Neural cell (in vitro differentiated cells): ENCODE data around the gene PARD3B. TPM values are rescaled to one million over a fixed set of nuclear protein-coding genes. Genes with fewer than 3 reads are reported as not detected.

ENCODE experiments used
- H2AFZ ChIP-seq: fragments of 200-600, 300-800 bp; sonication (generic), shearing (Covaris generic); 2 replicates; pipeline ENCODE4 v1.6.0; 2014; ENCODE audit warnings: low read depth, mild to moderate bottlenecking, antibody characterized with exemption, low read length, moderate library complexity
- H3F3A ChIP-seq: fragments of 200-600 bp; shearing (Covaris generic); 2 replicates; pipeline ENCODE4 v1.6.1; 2016; ENCODE audit warnings: mild to moderate bottlenecking, moderate library complexity, mixed read lengths, antibody characterized with exemption, low read length; ENCODE audit not compliant: insufficient read depth, poor library complexity, severe bottlenecking
- H3K27ac ChIP-seq: fragments of 200-600, 300-800 bp; sonication (generic), shearing (Covaris generic); 2 replicates; pipeline ENCODE4 v1.5.1; 2014; ENCODE audit warnings: mild to moderate bottlenecking, low read length, moderate library complexity
- H3K27me3 ChIP-seq: fragments of 300-800, 200-600 bp; sonication (generic), shearing (Covaris generic); 2 replicates; pipeline ENCODE4 v1.6.0; 2014; ENCODE audit warnings: mild to moderate bottlenecking, low read depth, low read length, moderate library complexity; ENCODE audit not compliant: insufficient read depth
- H3K36me3 ChIP-seq: fragments of 300-800, 200-600 bp; sonication (generic), shearing (Covaris generic); 2 replicates; pipeline ENCODE4 v1.5.1; 2014; ENCODE audit warnings: mild to moderate bottlenecking, antibody characterized with exemption, low read length, moderate library complexity; ENCODE audit not compliant: insufficient read depth
- H3K4me2 ChIP-seq: fragments of 300-800, 200-600 bp; sonication (generic), shearing (Covaris generic); 2 replicates; pipeline ENCODE4 v1.6.0; 2014; ENCODE audit warnings: mild to moderate bottlenecking, low read length
- H3K4me3 ChIP-seq: fragments of 300-800, 200-600 bp; sonication (generic), shearing (Covaris generic); 2 replicates; pipeline ENCODE4 v1.5.1; 2014; ENCODE audit warnings: mild to moderate bottlenecking, low read length, moderate library complexity
- H3K79me2 ChIP-seq: fragments of 200-600 bp; shearing (Covaris generic); replicated peaks from 2 replicates; pipeline ENCODE4 v1.6.0; 2014; ENCODE audit warnings: mild to moderate bottlenecking, low read length, moderate library complexity; ENCODE audit not compliant: insufficient read depth
- H3K9ac ChIP-seq: fragments of 300-800, 200-600 bp; sonication (generic), shearing (Covaris generic); 2 replicates; pipeline ENCODE4 v1.6.1; 2016; ENCODE audit warnings: mild to moderate bottlenecking, low read length, mixed read lengths
- H3K9me2 ChIP-seq: fragments of 200-600 bp; shearing (Covaris generic); 2 replicates; pipeline ENCODE4 v1.6.1; 2016; ENCODE audit warnings: mild to moderate bottlenecking, low read length, mixed read lengths; ENCODE audit not compliant: insufficient read depth
- H3K9me3 ChIP-seq: fragments of 200-600, 300-800 bp; sonication (generic), shearing (Covaris generic); 2 replicates; pipeline ENCODE4 v1.6.1; 2016; ENCODE audit warnings: mild to moderate bottlenecking, mixed run types, low read length, moderate library complexity, mixed read lengths
- H4K20me1 ChIP-seq: fragments of 200-600 bp; shearing (Covaris generic); 2 replicates; pipeline ENCODE4 v1.6.1; 2016; ENCODE audit warnings: mild to moderate bottlenecking, mixed run types; ENCODE audit not compliant: insufficient read depth
- EP300 ChIP-seq: fragments of 450-650 bp; conservative IDR thresholded peaks from 2 replicates; pipeline ENCODE4 v1.6.1; 2014; ENCODE audit warnings: antibody characterized with exemption, mild to moderate bottlenecking, moderate library complexity; ENCODE audit not compliant: poor library complexity, severe bottlenecking
- EZH2 ChIP-seq: fragments of 200-600, 300-800 bp; shearing (Covaris generic), sonication (generic); IDR thresholded peaks from 2 replicates; pipeline ENCODE4 v1.6.1; 2014; ENCODE audit warnings: antibody characterized with exemption, low read length, borderline replicate concordance, mild to moderate bottlenecking; ENCODE audit not compliant: insufficient read depth, poor library complexity, severe bottlenecking
- MXI1 ChIP-seq: fragments of 450-650 bp; conservative IDR thresholded peaks from 2 replicates; pipeline ENCODE4 v1.6.1; 2014; ENCODE audit warnings: antibody characterized with exemption, mild to moderate bottlenecking; ENCODE audit not compliant: poor library complexity, severe bottlenecking
- POLR2AphosphoS5 ChIP-seq: IDR thresholded peaks from 2 replicates; pipeline ENCODE4 v1.6.1; 2012
- RAD21 ChIP-seq: fragments of 450-650 bp; conservative IDR thresholded peaks from 2 replicates; pipeline ENCODE4 v1.6.1; 2014; ENCODE audit warnings: antibody characterized with exemption, mild to moderate bottlenecking, moderate library complexity
- SMC3 ChIP-seq: fragments of 450-650 bp; conservative IDR thresholded peaks from 2 replicates; pipeline ENCODE4 v1.6.1; 2014; ENCODE audit warnings: antibody characterized with exemption, mild to moderate bottlenecking, moderate library complexity; ENCODE audit not compliant: poor library complexity
- TAF1 ChIP-seq: IDR thresholded peaks from 2 replicates; pipeline ENCODE4 v1.6.1; 2012; ENCODE audit warnings: low read depth
- polyA plus RNA-seq: library from polyadenylated mRNA; depleted of rRNA; stranded (reverse); fragments of >200 nt; gene quantifications from 2 replicates; pipeline ENCODE4 v1.2.3, GENCODE V29; 2014
- TF ChIP-seq, protein P1 (sequence below): IDR thresholded peaks from 2 replicates; pipeline ENCODE4 v1.6.1; 2012; ENCODE audit warnings: borderline replicate concordance
- TF ChIP-seq, protein P2 (sequence below): fragments of 450-650 bp; IDR thresholded peaks from 2 replicates; pipeline ENCODE4 v1.5.1; 2014; ENCODE audit warnings: antibody characterized with exemption, mild to moderate bottlenecking, moderate library complexity; ENCODE audit not compliant: poor library complexity, severe bottlenecking

The PARD3B gene
- polyA plus RNA-seq, 1 donor from 2014 or later: 0.54 TPM

DNA sequence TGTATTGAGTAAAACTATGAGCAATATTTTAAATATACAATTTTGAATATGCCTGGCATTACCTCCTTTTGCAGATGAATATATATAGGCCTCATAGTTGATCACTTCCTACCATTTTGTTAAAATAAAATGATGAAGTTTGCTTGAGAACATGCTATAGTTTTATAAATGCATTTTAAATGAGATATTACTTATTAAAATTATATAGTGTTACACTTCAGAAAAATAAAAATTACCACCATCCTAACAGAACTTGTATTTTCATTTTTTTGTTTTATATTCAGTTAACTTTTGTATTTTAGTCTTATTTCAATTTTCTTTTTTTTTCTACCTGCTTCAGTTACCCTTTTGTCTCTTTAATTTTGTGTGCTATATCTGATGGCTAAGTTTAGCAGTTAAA is 426.9 kb downstream of the PARD3B start:
- H3K27ac ChIP-seq: no peak overlapping the region
- H3K9me2 ChIP-seq: no peaks in the 10 kb centered on the region
- H2AFZ ChIP-seq: no peak overlapping the region
- no peaks in the 10 kb centered on the region for H3F3A ChIP-seq
- no peaks in the 10 kb centered on the region for H3K36me3 ChIP-seq
- H4K20me1 ChIP-seq: no peaks in the 10 kb centered on the region
- H3K4me3 ChIP-seq: no peak overlapping the region
- TF ChIP-seq POLR2AphosphoS5 (no peak), EP300 (no peak), EZH2 (no peak), RAD21 (no peak), MXI1 (no peak), SMC3 (no peak), TAF1 (no peak)
- TF ChIP-seq, protein P1, sequence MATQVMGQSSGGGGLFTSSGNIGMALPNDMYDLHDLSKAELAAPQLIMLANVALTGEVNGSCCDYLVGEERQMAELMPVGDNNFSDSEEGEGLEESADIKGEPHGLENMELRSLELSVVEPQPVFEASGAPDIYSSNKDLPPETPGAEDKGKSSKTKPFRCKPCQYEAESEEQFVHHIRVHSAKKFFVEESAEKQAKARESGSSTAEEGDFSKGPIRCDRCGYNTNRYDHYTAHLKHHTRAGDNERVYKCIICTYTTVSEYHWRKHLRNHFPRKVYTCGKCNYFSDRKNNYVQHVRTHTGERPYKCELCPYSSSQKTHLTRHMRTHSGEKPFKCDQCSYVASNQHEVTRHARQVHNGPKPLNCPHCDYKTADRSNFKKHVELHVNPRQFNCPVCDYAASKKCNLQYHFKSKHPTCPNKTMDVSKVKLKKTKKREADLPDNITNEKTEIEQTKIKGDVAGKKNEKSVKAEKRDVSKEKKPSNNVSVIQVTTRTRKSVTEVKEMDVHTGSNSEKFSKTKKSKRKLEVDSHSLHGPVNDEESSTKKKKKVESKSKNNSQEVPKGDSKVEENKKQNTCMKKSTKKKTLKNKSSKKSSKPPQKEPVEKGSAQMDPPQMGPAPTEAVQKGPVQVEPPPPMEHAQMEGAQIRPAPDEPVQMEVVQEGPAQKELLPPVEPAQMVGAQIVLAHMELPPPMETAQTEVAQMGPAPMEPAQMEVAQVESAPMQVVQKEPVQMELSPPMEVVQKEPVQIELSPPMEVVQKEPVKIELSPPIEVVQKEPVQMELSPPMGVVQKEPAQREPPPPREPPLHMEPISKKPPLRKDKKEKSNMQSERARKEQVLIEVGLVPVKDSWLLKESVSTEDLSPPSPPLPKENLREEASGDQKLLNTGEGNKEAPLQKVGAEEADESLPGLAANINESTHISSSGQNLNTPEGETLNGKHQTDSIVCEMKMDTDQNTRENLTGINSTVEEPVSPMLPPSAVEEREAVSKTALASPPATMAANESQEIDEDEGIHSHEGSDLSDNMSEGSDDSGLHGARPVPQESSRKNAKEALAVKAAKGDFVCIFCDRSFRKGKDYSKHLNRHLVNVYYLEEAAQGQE: no peak
- TF ChIP-seq, protein P2, sequence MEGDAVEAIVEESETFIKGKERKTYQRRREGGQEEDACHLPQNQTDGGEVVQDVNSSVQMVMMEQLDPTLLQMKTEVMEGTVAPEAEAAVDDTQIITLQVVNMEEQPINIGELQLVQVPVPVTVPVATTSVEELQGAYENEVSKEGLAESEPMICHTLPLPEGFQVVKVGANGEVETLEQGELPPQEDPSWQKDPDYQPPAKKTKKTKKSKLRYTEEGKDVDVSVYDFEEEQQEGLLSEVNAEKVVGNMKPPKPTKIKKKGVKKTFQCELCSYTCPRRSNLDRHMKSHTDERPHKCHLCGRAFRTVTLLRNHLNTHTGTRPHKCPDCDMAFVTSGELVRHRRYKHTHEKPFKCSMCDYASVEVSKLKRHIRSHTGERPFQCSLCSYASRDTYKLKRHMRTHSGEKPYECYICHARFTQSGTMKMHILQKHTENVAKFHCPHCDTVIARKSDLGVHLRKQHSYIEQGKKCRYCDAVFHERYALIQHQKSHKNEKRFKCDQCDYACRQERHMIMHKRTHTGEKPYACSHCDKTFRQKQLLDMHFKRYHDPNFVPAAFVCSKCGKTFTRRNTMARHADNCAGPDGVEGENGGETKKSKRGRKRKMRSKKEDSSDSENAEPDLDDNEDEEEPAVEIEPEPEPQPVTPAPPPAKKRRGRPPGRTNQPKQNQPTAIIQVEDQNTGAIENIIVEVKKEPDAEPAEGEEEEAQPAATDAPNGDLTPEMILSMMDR: no peak
- H3K9me3 ChIP-seq: no peaks in the 10 kb centered on the region
- no peaks in the 10 kb centered on the region for H3K27me3 ChIP-seq
- no peak overlapping the region for H3K9ac ChIP-seq
- H3K79me2 ChIP-seq: no peaks in the 10 kb centered on the region
- H3K4me2 ChIP-seq: no peak overlapping the region

DNA sequence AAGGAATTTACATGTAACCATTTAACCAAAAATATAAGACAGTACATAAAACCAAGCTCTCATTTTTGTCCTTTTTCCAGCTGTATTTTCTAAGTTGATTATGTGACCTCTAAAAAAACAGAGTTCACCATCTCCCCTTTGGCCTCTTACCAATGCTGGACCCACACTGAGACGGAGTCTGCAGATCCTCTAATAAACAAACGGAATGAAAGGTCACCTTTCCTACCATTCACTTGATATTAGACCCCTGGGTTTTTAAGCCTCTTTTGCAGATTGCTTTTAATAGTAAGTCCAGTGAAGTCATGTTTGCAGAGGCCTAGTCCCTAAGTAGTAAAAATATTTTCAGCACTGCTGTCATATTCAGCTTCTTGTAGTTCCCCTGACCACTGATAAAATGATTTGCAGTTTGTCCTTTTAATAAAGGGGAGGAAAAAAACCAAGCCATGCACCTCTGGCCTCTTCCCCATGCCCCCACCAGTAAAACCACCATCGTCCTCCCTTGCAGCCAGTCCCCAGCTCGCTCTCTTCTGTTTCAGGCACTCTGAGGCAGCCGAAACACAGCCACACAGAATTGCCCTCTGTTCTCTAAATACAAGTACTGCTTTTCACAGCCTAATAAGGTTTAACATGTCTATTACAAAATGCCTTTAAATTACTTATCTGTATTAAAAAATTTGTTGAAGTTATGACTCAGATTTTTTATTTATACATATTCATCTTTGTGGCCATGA is 427.5 kb downstream of the PARD3B start:
- Histone ChIP-seq H3K4me3 (no peak overlapping the region), H3K27me3 (no peaks in the 10 kb centered on the region), H3K4me2 (no peak overlapping the region), H3K27ac (no peak overlapping the region), H3K9ac (no peak overlapping the region), H3F3A (no peaks in the 10 kb centered on the region), H2AFZ (no peak overlapping the region), H3K9me3 (no peaks in the 10 kb centered on the region), H3K9me2 (no peaks in the 10 kb centered on the region), H3K36me3 (no peaks in the 10 kb centered on the region), H3K79me2 (no peaks in the 10 kb centered on the region), H4K20me1 (no peaks in the 10 kb centered on the region)
- TF ChIP-seq EZH2 (no peak), TAF1 (no peak), RAD21 (no peak), POLR2AphosphoS5 (no peak), SMC3 (no peak), MXI1 (no peak), EP300 (no peak)
- TF ChIP-seq, protein P1: no peak
- TF ChIP-seq, protein P2: no peak
